HG02588 (cell line): ENCODE measurements around the gene RASA1.

Experiments
- ATAC-seq: cut with Tn5 transposase; IDR thresholded peaks from one replicate; pipeline ENCODE4 v1.9.1; 2021; ENCODE audit warnings: mild to moderate bottlenecking, moderate library complexity; ENCODE audit not compliant: unreplicated experiment

The RASA1 gene

GRCh38 chr5:87400305-87400899 is 132.7 kb downstream of the RASA1 start:
- peak; percentile 76 for ATAC-seq

GRCh38 chr5:87401626-87402025 is 133.9 kb downstream of the RASA1 start:
- ATAC-seq = no peak

DNA sequence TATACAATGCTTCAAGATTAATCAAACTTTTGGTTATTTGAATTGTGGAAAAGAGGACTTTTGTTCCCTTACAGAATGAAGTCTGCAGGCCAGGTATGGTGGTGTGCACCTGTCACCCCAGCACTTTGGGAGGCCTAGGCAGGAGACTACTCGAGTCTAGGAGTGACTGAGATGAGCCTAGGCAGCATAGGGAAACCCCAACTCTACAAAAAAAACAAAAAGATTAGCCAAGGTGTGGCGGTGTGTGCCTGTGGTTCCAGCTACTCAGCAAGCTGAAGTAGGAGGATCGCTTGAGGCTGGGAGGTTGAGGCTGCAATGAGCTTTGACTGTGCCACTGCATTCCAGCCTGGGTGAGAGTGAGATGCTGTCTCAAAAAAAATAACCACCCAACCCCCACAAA is 135.7 kb downstream of the RASA1 start:
- no peak for ATAC-seq

DNA sequence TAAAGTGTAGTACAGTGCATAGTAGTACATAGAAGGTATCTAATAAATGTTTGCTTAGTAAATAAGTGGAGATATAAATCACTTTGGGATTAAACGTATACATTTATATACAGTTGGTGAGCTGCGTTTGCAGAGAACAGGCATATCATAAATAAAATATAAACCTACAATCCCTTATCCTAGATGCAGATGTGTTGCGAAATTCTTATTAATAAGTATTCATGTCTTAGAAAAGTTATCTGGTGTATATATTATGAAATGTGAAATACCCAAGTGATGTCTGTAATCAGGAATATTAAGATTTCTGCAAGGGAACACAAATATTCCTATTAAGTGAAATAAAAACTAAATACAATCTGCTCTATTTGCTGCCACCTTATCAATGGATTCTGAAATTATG is 136.2 kb downstream of the RASA1 start:
- no peak for ATAC-seq

DNA sequence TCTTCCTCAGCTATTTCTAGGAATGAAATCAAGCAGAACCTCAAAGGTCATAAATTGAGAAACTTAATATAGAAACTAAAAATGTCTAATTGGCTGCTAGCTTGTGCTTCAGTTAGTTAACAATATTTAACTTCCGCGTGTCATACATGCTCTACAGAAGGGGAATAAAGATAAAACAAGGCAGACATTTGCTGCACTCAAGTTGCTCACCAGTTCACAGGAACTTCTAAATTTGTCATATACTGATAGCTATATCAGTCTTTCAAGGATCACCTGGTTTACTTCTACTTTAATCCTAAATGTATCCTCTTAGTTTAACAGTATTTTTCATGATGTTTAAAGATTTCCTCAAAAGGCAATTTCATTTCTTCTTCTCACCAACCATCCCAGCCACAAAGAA is 136.7 kb downstream of the RASA1 start:
- no peak for ATAC-seq

- no peak for ATAC-seq
Measured at GRCh38 chr5:87405472-87406155, 137.9 kb downstream of the RASA1 start.

DNA sequence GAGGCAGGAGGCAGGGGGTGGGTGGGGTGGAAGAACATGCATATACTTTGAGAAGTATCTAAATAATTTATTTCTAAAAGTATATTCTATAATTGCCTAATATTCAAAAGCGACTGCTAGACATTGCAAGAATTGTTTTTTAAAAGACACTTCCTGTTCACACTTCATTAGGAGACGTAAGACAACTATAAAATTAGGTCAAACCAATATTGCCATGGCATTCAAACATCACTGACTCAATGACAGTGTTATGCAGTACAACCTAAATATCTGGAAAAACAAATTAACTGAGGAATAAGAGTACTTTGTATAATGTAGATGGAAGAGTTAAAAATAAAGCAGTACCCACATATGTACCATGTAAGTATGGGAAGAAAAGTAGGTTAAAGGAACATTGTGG is 140.5 kb downstream of the RASA1 start:
- no peak for ATAC-seq

- ATAC-seq = no peak
Measured at GRCh38 chr5:87410931-87411330, 143.2 kb downstream of the RASA1 start.

DNA sequence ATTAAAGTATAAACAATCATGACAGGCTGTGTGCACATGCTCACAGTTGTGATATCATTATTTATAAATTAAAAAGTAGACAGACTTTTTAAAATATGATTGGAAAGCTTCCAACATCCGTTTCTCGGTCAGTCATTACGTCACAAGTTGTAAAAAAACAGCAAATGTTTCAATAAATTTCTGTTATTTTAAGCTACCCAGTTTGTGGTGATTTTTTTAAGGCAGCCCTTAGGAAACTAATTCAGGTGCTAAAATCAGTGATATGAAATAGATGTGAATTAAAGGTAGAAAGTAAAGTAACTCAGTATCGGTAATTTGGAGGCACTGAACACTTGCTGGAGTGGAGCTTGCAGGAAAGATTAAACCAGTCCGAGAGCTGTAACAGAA is 143.9 kb downstream of the RASA1 start:
- no peak for ATAC-seq

GRCh38 chr5:87411973-87412629 is 144.4 kb downstream of the RASA1 start:
- ATAC-seq = peak; percentile 19

DNA sequence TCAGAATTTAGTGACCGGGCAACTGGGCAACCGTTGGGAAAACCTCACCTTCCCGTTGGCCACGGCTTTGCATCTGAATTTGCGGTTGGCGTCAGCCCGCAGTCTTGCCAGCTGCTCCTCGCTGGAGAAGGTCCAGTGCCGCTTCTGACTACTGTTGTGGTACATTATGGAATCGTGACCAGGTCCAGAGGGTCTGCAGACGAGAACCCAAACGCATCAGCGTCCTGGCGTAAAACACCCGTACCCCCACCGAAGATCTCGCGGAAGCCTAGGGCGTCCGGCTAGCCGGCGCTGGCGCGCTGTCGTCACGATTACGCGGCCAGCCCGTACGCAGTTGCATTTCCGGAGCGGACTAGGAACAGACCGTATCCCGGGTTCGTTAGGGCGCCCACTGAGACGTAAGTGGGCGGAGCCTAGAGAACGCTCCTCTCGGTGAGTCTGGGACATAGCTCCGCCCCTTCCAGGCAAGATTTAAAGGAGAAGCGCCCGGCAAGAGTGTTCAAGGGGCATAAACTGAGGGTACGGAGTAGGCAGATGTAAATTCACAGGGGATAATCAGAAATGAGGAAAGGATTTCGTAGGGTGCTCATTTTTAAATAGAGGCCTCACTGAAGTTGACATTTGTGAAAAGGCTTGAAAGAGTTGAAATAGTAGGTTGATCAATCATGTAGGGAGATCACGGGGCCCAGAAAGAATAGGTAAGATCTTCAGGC is 145.1 kb downstream of the RASA1 start, which contains the start of gene CCNH:
CCNH (minus strand) TSS at position 301 of the 713 bp plus-strand sequence; CDS start at position 165, 136 bp downstream.
- ATAC-seq = peak; percentile 99

- ATAC-seq = no peak
Measured at GRCh38 chr5:87413343-87413645, 145.6 kb downstream of the RASA1 start.

GRCh38 chr5:87418506-87418905 is 150.8 kb downstream of the RASA1 start:
- no peak for ATAC-seq

DNA sequence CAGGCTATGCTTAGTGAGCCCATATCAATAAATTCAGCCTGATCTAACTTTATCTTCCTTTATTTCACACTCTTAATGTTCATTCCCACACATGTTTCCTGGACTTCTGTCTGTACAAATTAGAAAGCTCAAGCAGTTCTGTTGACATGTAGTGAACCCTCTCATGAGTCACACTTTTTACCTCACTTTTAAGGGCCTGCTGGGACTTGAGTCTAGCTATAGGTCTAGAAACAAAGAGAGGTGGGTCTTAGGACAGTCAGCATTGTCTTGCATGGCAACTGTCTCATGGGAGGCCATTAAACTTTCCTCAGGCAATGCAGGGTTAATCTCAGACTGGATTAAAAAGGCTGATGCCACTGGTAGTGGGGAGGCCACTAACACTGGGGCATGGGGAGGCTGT is 153.6 kb downstream of the RASA1 start:
- ATAC-seq = no peak

GRCh38 chr5:87423755-87424154 is 156.1 kb downstream of the RASA1 start:
- ATAC-seq = no peak

GRCh38 chr5:87430863-87431457 is 163.3 kb downstream of the RASA1 start:
- no peak for ATAC-seq

DNA sequence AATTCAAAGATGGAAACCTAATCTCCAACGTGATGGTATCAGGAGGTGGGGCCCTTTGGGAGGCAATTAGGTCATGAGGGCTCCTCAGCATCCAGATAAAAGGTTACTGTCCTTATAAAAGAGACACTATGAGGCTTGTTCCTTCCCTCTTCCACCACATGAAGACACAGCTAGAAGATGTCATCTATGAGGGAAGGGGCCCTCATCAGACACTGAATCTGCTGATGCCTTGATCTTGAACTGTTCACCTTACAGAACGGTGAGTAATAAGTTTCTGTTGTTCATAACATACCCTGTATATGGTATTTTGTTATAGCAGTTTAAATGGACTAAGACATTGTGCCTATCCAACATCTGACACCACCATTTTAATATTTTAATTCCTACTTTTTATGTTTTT is 164.8 kb downstream of the RASA1 start:
- no peak for ATAC-seq

- ATAC-seq = no peak
Measured at GRCh38 chr5:87433945-87434344, 166.3 kb downstream of the RASA1 start.

DNA sequence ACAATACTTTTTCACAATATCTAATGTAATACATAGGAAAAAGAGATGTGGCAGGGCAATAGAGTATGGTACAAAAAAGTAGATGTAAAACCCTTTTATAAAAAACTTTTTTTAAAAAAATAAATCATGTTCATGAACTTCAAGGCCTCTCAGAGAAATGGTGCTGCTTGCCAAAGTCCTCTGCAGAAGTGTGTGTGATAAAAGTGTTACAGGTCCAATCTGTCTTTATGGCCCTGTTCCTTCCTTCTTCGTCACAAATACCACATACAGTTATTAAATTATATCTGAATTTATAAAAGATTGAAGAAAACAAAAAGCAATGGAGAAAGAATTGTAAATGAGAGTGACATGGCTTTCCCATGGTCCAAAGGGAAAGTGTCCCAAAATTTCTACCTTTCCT is 166.8 kb downstream of the RASA1 start:
- no peak for ATAC-seq

DNA sequence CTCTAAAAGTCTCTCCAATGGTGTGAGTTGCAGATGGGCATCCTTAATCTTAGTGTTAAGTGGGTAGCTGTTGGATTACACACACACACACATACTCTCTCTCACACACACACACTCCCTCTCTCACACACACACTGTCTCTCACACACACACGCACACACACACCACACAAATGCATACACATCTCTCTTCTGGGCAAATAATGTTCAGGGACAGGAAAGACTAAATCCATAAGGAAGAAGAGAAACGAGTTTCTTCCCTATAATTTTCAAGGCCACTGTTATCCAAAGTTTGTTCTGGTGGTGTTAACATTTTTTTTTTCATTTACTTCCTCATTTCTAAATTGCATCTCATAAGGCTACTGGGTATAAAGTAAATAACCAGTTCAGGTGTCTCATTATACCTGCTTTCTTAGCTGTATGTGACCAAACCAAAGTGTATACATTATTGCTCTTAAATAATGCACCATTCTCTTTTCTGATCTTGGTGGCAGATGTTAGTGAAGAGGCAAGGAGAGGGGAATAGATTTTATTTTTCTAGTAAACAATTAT is 167.5 kb downstream of the RASA1 start:
- no peak for ATAC-seq

DNA sequence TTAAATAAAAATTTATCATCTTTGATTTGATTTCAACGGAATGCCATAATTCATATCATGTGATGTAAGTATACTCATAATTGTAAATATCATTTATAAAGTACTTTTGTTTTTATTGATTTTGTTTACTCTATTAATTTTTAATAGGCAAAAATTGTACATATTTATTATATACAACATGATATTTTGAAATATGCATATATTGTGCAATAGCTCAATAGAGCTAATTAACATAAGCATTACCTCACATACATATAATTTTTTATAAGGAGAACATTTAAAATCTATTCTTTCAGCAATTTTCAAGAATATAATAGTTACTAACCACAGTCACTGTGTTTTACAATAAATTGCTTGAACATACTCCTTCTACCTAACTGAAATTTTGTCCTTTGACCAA is 170.0 kb downstream of the RASA1 start:
- no peak for ATAC-seq
